GM19467 (cell line): ENCODE data around the gene DPH1.

ENCODE experiments used
- ATAC-seq: cut with Tn5 transposase; IDR thresholded peaks from one replicate; pipeline ENCODE4 v1.9.1; 2021; ENCODE audit warnings: mild to moderate bottlenecking, moderate library complexity; ENCODE audit not compliant: unreplicated experiment

DPH1 gene

GRCh38 chr17:2060681-2061440 is 30.9 kb downstream of the DPH1 start:
- no peak for ATAC-seq

GRCh38 chr17:2061441-2061958 is 31.5 kb downstream of the DPH1 start:
- ATAC-seq = no peak

- ATAC-seq = no peak
These were observed 32.7 kb downstream of the DPH1 start for GRCh38 chr17:2062571-2063183.

GRCh38 chr17:2063261-2064146 is 33.6 kb downstream of the DPH1 start:
- no peak for ATAC-seq

GRCh38 chr17:2064147-2064489 is 34.2 kb downstream of the DPH1 start:
- no peak for ATAC-seq

GRCh38 chr17:2064520-2064971 is 34.6 kb downstream of the DPH1 start:
- no peak for ATAC-seq

GRCh38 chr17:2064980-2065785 is 35.2 kb downstream of the DPH1 start:
- no peak for ATAC-seq

- ATAC-seq = no peak
These were observed 36.0 kb downstream of the DPH1 start for GRCh38 chr17:2065949-2066400.

- no peak for ATAC-seq
These were observed 37.2 kb downstream of the DPH1 start for GRCh38 chr17:2067048-2067561.

- no peak for ATAC-seq
These were observed 37.7 kb downstream of the DPH1 start for GRCh38 chr17:2067608-2068024.

- ATAC-seq = no peak
These were observed 38.1 kb downstream of the DPH1 start for GRCh38 chr17:2068031-2068518.

- ATAC-seq = no peak
These were observed 38.6 kb downstream of the DPH1 start for GRCh38 chr17:2068519-2069051.

GRCh38 chr17:2070241-2071023 is 40.5 kb downstream of the DPH1 start:
- peak; percentile 66 for ATAC-seq

GRCh38 chr17:2071024-2071385 is 41.1 kb downstream of the DPH1 start:
- ATAC-seq = no peak

- no peak for ATAC-seq
These were observed 41.7 kb downstream of the DPH1 start for GRCh38 chr17:2071455-2072281.

GRCh38 chr17:2074919-2075318 is 45.0 kb downstream of the DPH1 start:
- ATAC-seq = no peak

- no peak for ATAC-seq
These were observed 45.6 kb downstream of the DPH1 start for GRCh38 chr17:2075336-2076086.
